GM21717 (cell line): ENCODE data around the gene CEP135.
"Not testable (repeated sequence)": the region's sequence is repeated elsewhere in the genome, so short reads cannot be mapped to it uniquely, and the experiment has no call there.

Experiments used
- ATAC-seq: cut with Tn5 transposase; IDR thresholded peaks from one replicate; pipeline ENCODE4 v1.9.1; 2021; ENCODE audit warnings: mild to moderate bottlenecking, moderate library complexity; ENCODE audit not compliant: unreplicated experiment

Gene CEP135

GRCh38 chr4:56067826-56068225 is 119.1 kb downstream of the CEP135 start:
- ATAC-seq = no peak

GRCh38 chr4:56072730-56073129 is 124.0 kb downstream of the CEP135 start:
- ATAC-seq = not testable (repeated sequence)

- ATAC-seq = no peak
These were observed 128.9 kb downstream of the CEP135 start for GRCh38 chr4:56077676-56078075.

GRCh38 chr4:56078866-56079265 is 130.1 kb downstream of the CEP135 start:
- ATAC-seq = no peak

- ATAC-seq = no peak
These were observed 131.6 kb downstream of the CEP135 start for GRCh38 chr4:56080384-56080783.

- ATAC-seq = no peak
These were observed 134.1 kb downstream of the CEP135 start for GRCh38 chr4:56082829-56083228.
